NOMO-1 treated with DMSO at 0.1 percent for 48 hours (cell line): ENCODE results near the gene CALHM1.
"Not testable (repeated sequence)": the region's sequence is repeated elsewhere in the genome, so short reads cannot be mapped to it uniquely, and the experiment has no call there.

ENCODE experiments used
- DNase-seq: peaks from one replicate; lab custom pipeline; 2025; ENCODE audit not compliant: unreplicated experiment; lab: John Stamatoyannopoulos, UW

Gene CALHM1

GRCh38 chr10:103433858-103434257 lies 24.8 kb downstream of the CALHM1 start:
- DNase-seq, result no peak

- no peak for DNase-seq
These were observed 26.8 kb downstream of the CALHM1 start for GRCh38 chr10:103431902-103432301.

GRCh38 chr10:103429647-103430046 lies 29.1 kb downstream of the CALHM1 start:
- DNase-seq, result no peak

- DNase-seq, result no peak
These were observed 29.6 kb downstream of the CALHM1 start for GRCh38 chr10:103428989-103429643.

GRCh38 chr10:103427866-103428265 lies 30.8 kb downstream of the CALHM1 start:
- no peak for DNase-seq

GRCh38 chr10:103423748-103424147 lies 35.0 kb downstream of the CALHM1 start:
- DNase-seq, result no peak

- DNase-seq, result no peak
These were observed 39.6 kb downstream of the CALHM1 start for GRCh38 chr10:103419101-103419500.

- no peak for DNase-seq
These were observed 41.1 kb downstream of the CALHM1 start for GRCh38 chr10:103417601-103418000.

- not testable (repeated sequence) for DNase-seq
These were observed 41.6 kb downstream of the CALHM1 start for GRCh38 chr10:103417148-103417469.

- peak; percentile 50 for DNase-seq
These were observed 42.1 kb downstream of the CALHM1 start for GRCh38 chr10:103416436-103417147.

- no peak for DNase-seq
These were observed 43.1 kb downstream of the CALHM1 start for GRCh38 chr10:103415581-103415980.

- DNase-seq, result no peak
These were observed 45.1 kb downstream of the CALHM1 start for GRCh38 chr10:103413564-103413963.
